NT2/D1 (cell line): ENCODE data around the gene FLNC.

ENCODE experiments used
- DNase-seq: peaks from one replicate; pipeline ENCODE4 v3.0.0-alpha.2; 2011; ENCODE audit warnings: low read depth, low spot score
- H3K27me3 ChIP-seq: 2 replicates; pipeline ENCODE4 v1.6.0; 2011; ENCODE audit warnings: mild to moderate bottlenecking; ENCODE audit not compliant: insufficient read length, insufficient read depth
- H3K36me3 ChIP-seq: 2 replicates; pipeline ENCODE4 v1.6.1; 2011; ENCODE audit warnings: mild to moderate bottlenecking, low read length, mixed read lengths; ENCODE audit not compliant: insufficient read depth, insufficient read length
- H3K4me1 ChIP-seq: 2 replicates; pipeline ENCODE4 v1.5.1; 2011; ENCODE audit not compliant: insufficient read depth, insufficient read length
- H3K4me3 ChIP-seq: 2 replicates; pipeline ENCODE4 v1.5.1; 2011; ENCODE audit warnings: low read depth; ENCODE audit not compliant: insufficient read length
- H3K9ac ChIP-seq: 2 replicates; pipeline ENCODE4 v1.6.0; 2011; ENCODE audit warnings: low read depth; ENCODE audit not compliant: insufficient read length
- H3K9me3 ChIP-seq: 2 replicates; pipeline ENCODE4 v1.5.1; 2011; ENCODE audit warnings: mild to moderate bottlenecking, low read length; ENCODE audit not compliant: insufficient read depth
- SUZ12 ChIP-seq: IDR thresholded peaks from 2 replicates; pipeline ENCODE4 v1.6.1; 2011; ENCODE audit not compliant: insufficient read length, insufficient read depth; ENCODE audit errors: extremely low read depth
- YY1 ChIP-seq: IDR thresholded peaks from 2 replicates; pipeline ENCODE4 v1.6.1; 2011; ENCODE audit not compliant: insufficient read length, insufficient read depth
- ZNF274 ChIP-seq: IDR thresholded peaks from 2 replicates; pipeline ENCODE4 v1.6.1; 2011; ENCODE audit warnings: mild to moderate bottlenecking, low read depth, low read length

Gene FLNC

GRCh38 chr7:128879939-128880746, 49.9 kb downstream of the FLNC start:
- no peak overlapping the region for H3K4me3 ChIP-seq
- TF ChIP-seq ZNF274, result no peak
- TF ChIP-seq SUZ12, result no peak
- TF ChIP-seq YY1, result no peak
- H3K27me3 ChIP-seq, result no peaks in the 10 kb centered on the region
- peak; percentile 69 for DNase-seq
- H3K36me3 ChIP-seq, result no peaks in the 10 kb centered on the region
- H3K9ac ChIP-seq, result peak overlapping the region; percentile 68
- no peaks in the 10 kb centered on the region for H3K9me3 ChIP-seq
- H3K4me1 ChIP-seq, result peaks cover 13% of the 10 kb centered on the region

- Histone ChIP-seq H3K4me3 (no peak overlapping the region), H3K36me3 (no peaks in the 10 kb centered on the region), H3K27me3 (no peaks in the 10 kb centered on the region), H3K4me1 (peaks cover 13% of the 10 kb centered on the region), H3K9ac (no peak overlapping the region), H3K9me3 (no peaks in the 10 kb centered on the region)
- TF ChIP-seq YY1 (no peak), ZNF274 (no peak), SUZ12 (no peak)
- no peak for DNase-seq
Observed at GRCh38 chr7:128880791-128881457, 50.7 kb downstream of the FLNC start.

GRCh38 chr7:128881458-128882125, 51.4 kb downstream of the FLNC start:
- Histone ChIP-seq H3K4me1 (peaks cover 13% of the 10 kb centered on the region), H3K9me3 (no peaks in the 10 kb centered on the region), H3K4me3 (no peak overlapping the region), H3K27me3 (no peaks in the 10 kb centered on the region), H3K36me3 (no peaks in the 10 kb centered on the region), H3K9ac (no peak overlapping the region)
- TF ChIP-seq SUZ12 (no peak), ZNF274 (no peak), YY1 (no peak)
- no peak for DNase-seq

GRCh38 chr7:128882134-128882533, 51.9 kb downstream of the FLNC start:
- Histone ChIP-seq H3K27me3 (no peaks in the 10 kb centered on the region), H3K4me1 (peaks cover 15% of the 10 kb centered on the region), H3K4me3 (no peak overlapping the region), H3K9ac (no peak overlapping the region), H3K9me3 (no peaks in the 10 kb centered on the region), H3K36me3 (no peaks in the 10 kb centered on the region)
- DNase-seq, result no peak
- TF ChIP-seq ZNF274 (no peak), YY1 (no peak), SUZ12 (no peak)

GRCh38 chr7:128883622-128884448, 53.6 kb downstream of the FLNC start:
- peak; percentile 78 for DNase-seq
- Histone ChIP-seq H3K36me3 (no peaks in the 10 kb centered on the region), H3K4me3 (no peak overlapping the region), H3K27me3 (no peaks in the 10 kb centered on the region), H3K9ac (no peak overlapping the region), H3K9me3 (no peaks in the 10 kb centered on the region), H3K4me1 (peaks cover 27% of the 10 kb centered on the region)
- no peak for TF ChIP-seq YY1

GRCh38 chr7:128884561-128885369, 54.6 kb downstream of the FLNC start:
- no peaks in the 10 kb centered on the region for H3K27me3 ChIP-seq
- TF ChIP-seq ZNF274 (no peak), YY1 (no peak), SUZ12 (no peak)
- H3K4me1 ChIP-seq, result peaks cover 23% of the 10 kb centered on the region
- H3K4me3 ChIP-seq, result no peak overlapping the region
- H3K36me3 ChIP-seq, result no peaks in the 10 kb centered on the region
- DNase-seq, result no peak
- H3K9ac ChIP-seq, result no peak overlapping the region
- H3K9me3 ChIP-seq, result no peaks in the 10 kb centered on the region
